HEK293 (cell line): Measurements from ENCODE around the gene HIRIP3.
A peak's percentile ranks its signal among the peaks of the same experiment; 100 is the strongest.

ENCODE experiments used
- CTCF ChIA-PET: fragments of 350-600 bp; formaldehyde crosslinking; extraction: SDS; loops from one replicate; lab custom pipeline; 2021; ENCODE audit warnings: antibody characterized with exemption; lab: Yijun Ruan, JAX
- POLR2A ChIA-PET: fragments of 300-600 bp; formaldehyde crosslinking; extraction: SDS; loops from one replicate; lab custom pipeline; 2020; ENCODE audit warnings: antibody characterized with exemption, inconsistent platforms; lab: Yijun Ruan, JAX
- H3K27ac ChIP-seq: fragments of 200-500 bp; sonication (Bioruptor generic); 2 replicates; pipeline ENCODE4 v1.5.1; 2014; ENCODE audit warnings: low read depth, low read length, control low read depth, inconsistent platforms; ENCODE audit errors: extremely low read depth
- H3K36me3 ChIP-seq, 2 experiments: fragments of 200-500 bp in 1 of 2; sonication (Bioruptor generic) in 1 of 2; 1 replicate in 1 of 2; 2 replicates in 1 of 2; pipeline ENCODE4 v1.5.1; 2014 to 2017; ENCODE audit warnings: inconsistent platforms in 2 of 2, low read length in 2 of 2; ENCODE audit not compliant: control insufficient read depth in 2 of 2, insufficient read depth in 1 of 2
- H3K4me1 ChIP-seq: fragments of 200-500 bp; sonication (Bioruptor generic); 2 replicates; pipeline ENCODE4 v1.5.1; 2014; ENCODE audit warnings: mild to moderate bottlenecking, low read length, inconsistent platforms; ENCODE audit not compliant: control insufficient read depth, insufficient read depth
- H3K4me3 ChIP-seq: 2 replicates; pipeline ENCODE4 v1.5.1; 2011; ENCODE audit warnings: low read depth, mild to moderate bottlenecking, control low read depth, low read length, moderate library complexity
- H3K9me3 ChIP-seq: fragments of 200-500 bp; sonication (Bioruptor generic); 2 replicates; pipeline ENCODE4 v1.5.1; 2014; ENCODE audit warnings: low read depth, low read length, inconsistent platforms; ENCODE audit not compliant: control insufficient read depth, insufficient read depth
- BCL11A ChIP-seq: fragments of 450-650 bp; formaldehyde crosslinking; IDR thresholded peaks from 2 replicates; pipeline ENCODE4 v1.5.1; 2016; ENCODE audit warnings: low read depth, missing biosample characterization, missing genetic modification characterization
- KLF8 ChIP-seq: fragments of 450-650 bp; formaldehyde crosslinking; IDR thresholded peaks from 2 replicates; pipeline ENCODE4 v1.5.1; 2016; ENCODE audit warnings: missing biosample characterization, missing genetic modification characterization
- MEIS1 ChIP-seq: sonication (generic); formaldehyde crosslinking; IDR thresholded peaks from 2 replicates; pipeline ENCODE4 v1.8.1; 2022; ENCODE audit warnings: missing genetic modification reagents, mild to moderate bottlenecking, borderline replicate concordance
- MZF1 ChIP-seq: fragments of 450-650 bp; formaldehyde crosslinking; IDR thresholded peaks from 2 replicates; pipeline ENCODE4 v1.5.1; 2017; ENCODE audit warnings: missing biosample characterization, missing genetic modification characterization, borderline replicate concordance
- PATZ1 ChIP-seq: fragments of 450-650 bp; formaldehyde crosslinking; IDR thresholded peaks from 2 replicates; pipeline ENCODE4 v1.5.1; 2016; ENCODE audit warnings: missing biosample characterization, missing genetic modification characterization
- PRDM1 ChIP-seq: fragments of 450-650 bp; formaldehyde crosslinking; IDR thresholded peaks from 2 replicates; pipeline ENCODE4; 2016; ENCODE audit warnings: missing biosample characterization, missing genetic modification characterization
- PRDM2 ChIP-seq: fragments of 450-650 bp; formaldehyde crosslinking; IDR thresholded peaks from 2 replicates; pipeline ENCODE4 v1.5.1; 2016; ENCODE audit warnings: missing biosample characterization, missing genetic modification characterization, borderline replicate concordance
- REPIN1 ChIP-seq: fragments of 450-650 bp; formaldehyde crosslinking; IDR thresholded peaks from 2 replicates; pipeline ENCODE4 v1.5.1; 2017; ENCODE audit warnings: missing biosample characterization, missing genetic modification characterization, low read depth
- ZBTB20 ChIP-seq: fragments of 450-650 bp; formaldehyde crosslinking; IDR thresholded peaks from 2 replicates; pipeline ENCODE4 v1.5.1; 2016; ENCODE audit warnings: missing biosample characterization, missing genetic modification characterization
- ZBTB7A ChIP-seq: fragments of 450-650 bp; formaldehyde crosslinking; IDR thresholded peaks from 2 replicates; pipeline ENCODE4 v1.5.1; 2016; ENCODE audit warnings: low read depth, missing biosample characterization, missing genetic modification characterization
- ZNF132 ChIP-seq: fragments of 450-650 bp; formaldehyde crosslinking; IDR thresholded peaks from 2 replicates; pipeline ENCODE4 v1.5.1; 2017; ENCODE audit warnings: missing biosample characterization, missing genetic modification characterization, borderline replicate concordance
- ZNF202 ChIP-seq: fragments of 450-650 bp; formaldehyde crosslinking; IDR thresholded peaks from 2 replicates; pipeline ENCODE4 v1.5.1; 2016; ENCODE audit warnings: missing biosample characterization, missing genetic modification characterization, borderline replicate concordance
- ZNF24 ChIP-seq: fragments of 450-650 bp; formaldehyde crosslinking; IDR thresholded peaks from 2 replicates; pipeline ENCODE4 v1.5.1; 2016; ENCODE audit warnings: missing biosample characterization, missing genetic modification characterization
- ZNF366 ChIP-seq: fragments of 450-650 bp; formaldehyde crosslinking; conservative IDR thresholded peaks from 2 replicates; pipeline ENCODE4 v1.5.1; 2016; ENCODE audit warnings: missing biosample characterization, missing genetic modification characterization
- ZNF37A ChIP-seq: fragments of 450-650 bp; IDR thresholded peaks from 2 replicates; pipeline ENCODE4 v1.5.1; 2018; ENCODE audit warnings: missing biosample characterization, missing genetic modification characterization
- ZNF391 ChIP-seq: fragments of 450-650 bp; formaldehyde crosslinking; IDR thresholded peaks from 2 replicates; pipeline ENCODE4 v1.5.1; 2016; ENCODE audit warnings: low read depth, missing biosample characterization, missing genetic modification characterization, borderline replicate concordance
- ZNF544 ChIP-seq: fragments of 450-650 bp; formaldehyde crosslinking; IDR thresholded peaks from 2 replicates; pipeline ENCODE4 v1.5.0; 2017; ENCODE audit warnings: missing biosample characterization, missing genetic modification characterization
- ZNF664 ChIP-seq: fragments of 450-650 bp; formaldehyde crosslinking; IDR thresholded peaks from 2 replicates; pipeline ENCODE4 v1.5.1; 2016; ENCODE audit warnings: missing biosample characterization, missing genetic modification characterization
- ZNF747 ChIP-seq: fragments of 450-650 bp; formaldehyde crosslinking; IDR thresholded peaks from 2 replicates; pipeline ENCODE4 v1.5.1; 2016; ENCODE audit warnings: missing biosample characterization, missing genetic modification characterization
- ZNF777 ChIP-seq: fragments of 450-650 bp; formaldehyde crosslinking; IDR thresholded peaks from 2 replicates; pipeline ENCODE4 v1.5.1; 2017; ENCODE audit warnings: missing biosample characterization, missing genetic modification characterization, borderline replicate concordance
- ZNF791 ChIP-seq: fragments of 450-650 bp; formaldehyde crosslinking; IDR thresholded peaks from 2 replicates; pipeline ENCODE4 v1.5.1; 2016; ENCODE audit warnings: missing biosample characterization, missing genetic modification characterization
- TF ChIP-seq, protein P1 (sequence below): fragments of 450-650 bp; formaldehyde crosslinking; IDR thresholded peaks from 2 replicates; pipeline ENCODE4 v1.5.0; 2017; ENCODE audit warnings: missing biosample characterization, missing genetic modification characterization, borderline replicate concordance
- TF ChIP-seq, protein P2 (sequence below): fragments of 450-650 bp; formaldehyde crosslinking; IDR thresholded peaks from 2 replicates; pipeline ENCODE4 v1.5.1; 2017; ENCODE audit warnings: missing biosample characterization, missing genetic modification characterization

Gene HIRIP3

DNA sequence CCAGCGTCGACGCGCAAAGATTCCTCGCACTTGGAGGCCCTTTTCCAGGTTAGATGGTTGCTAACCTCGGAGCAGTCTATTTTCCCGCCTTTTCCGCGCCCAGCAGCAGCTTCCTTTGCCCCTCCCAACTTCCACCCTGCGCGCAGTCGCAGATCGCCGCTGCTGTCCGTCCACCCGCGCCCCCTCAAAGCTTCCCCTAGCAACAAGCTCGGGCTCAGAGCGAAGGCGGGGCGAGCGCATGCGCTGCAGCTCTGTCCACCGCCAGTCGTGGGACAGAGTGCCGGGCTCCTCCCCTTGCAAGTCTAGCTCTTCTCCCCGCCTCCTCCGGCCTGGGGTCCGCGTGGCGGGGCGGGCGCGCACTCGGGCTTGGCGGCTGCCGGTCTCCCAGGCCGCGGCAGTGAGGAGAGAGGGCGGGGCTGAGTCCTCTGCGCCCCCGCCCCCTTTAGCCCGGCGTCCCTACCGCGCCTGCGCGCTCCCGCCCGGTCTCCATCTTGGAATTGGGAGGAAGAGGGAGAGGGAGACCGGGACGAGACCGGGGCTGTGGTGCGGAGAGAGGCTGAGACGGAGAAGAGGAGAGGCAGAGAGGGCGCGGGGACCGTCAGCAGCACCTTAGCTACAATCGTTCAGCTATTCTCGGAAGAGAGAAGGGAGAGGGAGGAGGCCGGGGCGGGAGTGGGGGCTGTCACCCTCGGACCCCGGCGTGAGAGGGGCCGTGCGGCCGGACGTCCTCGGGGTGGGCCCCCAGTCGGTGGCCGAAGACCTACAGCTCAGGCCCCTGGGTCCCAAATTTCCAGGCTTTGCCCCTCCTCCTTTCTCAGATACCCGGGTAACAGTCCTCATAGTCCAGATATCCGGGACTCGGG lies 21.8 kb downstream of the HIRIP3 start, which contains the start of gene TAOK2 (continued):
- TF ChIP-seq KLF8 (tag by site-specific recombination) (peak; percentile 67; the same call in 1 of the 2 replicates), ZNF24 (tag by site-specific recombination) (no peak; the same call in 1 of the 2 replicates), MZF1 (tag by site-specific recombination) (no peak), ZNF747 (tag by site-specific recombination) (no peak), ZNF391 (peak; percentile 42; the same call in 1 of the 2 replicates), PRDM2 (tag by site-specific recombination) (no peak), ZNF544 (tag by site-specific recombination) (no peak), ZNF37A (no peak), ZNF664 (no peak), PRDM1 (no peak)
- TF ChIP-seq, protein P1, sequence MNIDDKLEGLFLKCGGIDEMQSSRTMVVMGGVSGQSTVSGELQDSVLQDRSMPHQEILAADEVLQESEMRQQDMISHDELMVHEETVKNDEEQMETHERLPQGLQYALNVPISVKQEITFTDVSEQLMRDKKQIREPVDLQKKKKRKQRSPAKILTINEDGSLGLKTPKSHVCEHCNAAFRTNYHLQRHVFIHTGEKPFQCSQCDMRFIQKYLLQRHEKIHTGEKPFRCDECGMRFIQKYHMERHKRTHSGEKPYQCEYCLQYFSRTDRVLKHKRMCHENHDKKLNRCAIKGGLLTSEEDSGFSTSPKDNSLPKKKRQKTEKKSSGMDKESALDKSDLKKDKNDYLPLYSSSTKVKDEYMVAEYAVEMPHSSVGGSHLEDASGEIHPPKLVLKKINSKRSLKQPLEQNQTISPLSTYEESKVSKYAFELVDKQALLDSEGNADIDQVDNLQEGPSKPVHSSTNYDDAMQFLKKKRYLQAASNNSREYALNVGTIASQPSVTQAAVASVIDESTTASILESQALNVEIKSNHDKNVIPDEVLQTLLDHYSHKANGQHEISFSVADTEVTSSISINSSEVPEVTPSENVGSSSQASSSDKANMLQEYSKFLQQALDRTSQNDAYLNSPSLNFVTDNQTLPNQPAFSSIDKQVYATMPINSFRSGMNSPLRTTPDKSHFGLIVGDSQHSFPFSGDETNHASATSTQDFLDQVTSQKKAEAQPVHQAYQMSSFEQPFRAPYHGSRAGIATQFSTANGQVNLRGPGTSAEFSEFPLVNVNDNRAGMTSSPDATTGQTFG (tag by site-specific recombination) = no peak
- TF ChIP-seq, protein P2, sequence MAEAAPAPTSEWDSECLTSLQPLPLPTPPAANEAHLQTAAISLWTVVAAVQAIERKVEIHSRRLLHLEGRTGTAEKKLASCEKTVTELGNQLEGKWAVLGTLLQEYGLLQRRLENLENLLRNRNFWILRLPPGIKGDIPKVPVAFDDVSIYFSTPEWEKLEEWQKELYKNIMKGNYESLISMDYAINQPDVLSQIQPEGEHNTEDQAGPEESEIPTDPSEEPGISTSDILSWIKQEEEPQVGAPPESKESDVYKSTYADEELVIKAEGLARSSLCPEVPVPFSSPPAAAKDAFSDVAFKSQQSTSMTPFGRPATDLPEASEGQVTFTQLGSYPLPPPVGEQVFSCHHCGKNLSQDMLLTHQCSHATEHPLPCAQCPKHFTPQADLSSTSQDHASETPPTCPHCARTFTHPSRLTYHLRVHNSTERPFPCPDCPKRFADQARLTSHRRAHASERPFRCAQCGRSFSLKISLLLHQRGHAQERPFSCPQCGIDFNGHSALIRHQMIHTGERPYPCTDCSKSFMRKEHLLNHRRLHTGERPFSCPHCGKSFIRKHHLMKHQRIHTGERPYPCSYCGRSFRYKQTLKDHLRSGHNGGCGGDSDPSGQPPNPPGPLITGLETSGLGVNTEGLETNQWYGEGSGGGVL (tag by site-specific recombination) = peak; percentile 28; the same call in 1 of the 2 replicates

GRCh38 chr16:29972992-29973383 lies 22.4 kb downstream of the HIRIP3 start:
- no peaks in the 10 kb centered on the region for H3K9me3 ChIP-seq
- no peak overlapping the region; the same call in 1 of the 2 replicates for H3K27ac ChIP-seq
- H3K36me3 ChIP-seq = peaks cover 0 to 57% of the 10 kb centered on the region in 2 experiments; a peak in 2 of 3 replicates
- ChIA-PET CTCF (interaction anchor here (0.6 to 3.2 kb wide), 12 partner anchors 10 to 162 kb away, joined by 3 to 13 read pairs (median 4); partner anchors contain the start of genes KCTD13, PAGR1 and TMEM219), POLR2A (interaction anchor here (0.6 to 5.4 kb wide), 32 partner anchors 10 to 677 kb away, joined by 3 to 58 read pairs (median 5); partner anchors contain the start of genes ASPHD1, HIRIP3, INO80E and KCTD13)
- H3K4me1 ChIP-seq = peaks cover 8% of the 10 kb centered on the region
- no peak overlapping the region for H3K4me3 ChIP-seq
- TF ChIP-seq REPIN1 = 0 out of 2 replicates have a peak, but pooled peaks have one; percentile 29
- no peak for TF ChIP-seq ZNF747 (tag by site-specific recombination)
- TF ChIP-seq ZBTB20 = 0 out of 2 replicates have a peak, but pooled peaks have one; percentile 20
- TF ChIP-seq ZNF777 (tag by site-specific recombination) = no peak; the same call in 1 of the 2 replicates
- no peak for TF ChIP-seq ZNF202 (tag by site-specific recombination)
- TF ChIP-seq PATZ1 (tag by site-specific recombination) = no peak
- no peak for TF ChIP-seq ZNF132
- TF ChIP-seq ZNF791 (tag by site-specific recombination) = no peak
- TF ChIP-seq MEIS1 (CRISPR knock-in tag) = no peak
- no peak for TF ChIP-seq ZBTB7A (tag by site-specific recombination)
- no peak for TF ChIP-seq ZNF366 (tag by site-specific recombination)
- TF ChIP-seq BCL11A (tag by site-specific recombination) = no peak
